Measurements from ENCODE around the gene ARL6IP5.

GRCh38 chr3:69082361-69082760, 2.4 kb upstream of the ARL6IP5 start:
- TF ChIP-seq EZH2 (IDR thresholded peaks at IDR 0.05) (no peak), POLR2AphosphoS5 (IDR thresholded peaks at IDR 0.05; ENCODE audit: borderline replicate concordance, low read depth, low read length) (no peak)

Data from SK-N-MC (cell line).